Pancreas (tissue), 10 donors: ENCODE data around the gene COL5A1. TPM values are rescaled to one million over a fixed set of nuclear protein-coding genes. Genes with fewer than 3 reads are reported as not detected.

Experiments
- ATAC-seq, 4 donors: fragments of 200-7000 bp; cut with Tn5 transposase; one replicate each; pipeline versions ENCODE4 v1.8.0 to v1.9.1; 2020; ENCODE audit warnings: mild to moderate bottlenecking in 4 of 4, moderate library complexity in 4 of 4
- DNase-seq, 6 donors: peaks; one replicate each; pipeline ENCODE4 v3.0.0-alpha.2; 2020
- FAIRE-seq: peaks from 2 replicates; lab custom pipeline; 2012; peaks lifted over from hg19 to GRCh38; lab: Jason Lieb, UNC
- H3K27ac ChIP-seq, 4 donors: fragments of 200-600 bp; sonication (generic); 1 replicate in 3 of 4; 2 replicates in 1 of 4; pipeline versions ENCODE4 v1.5.0 to v1.8.0; 2020
- H3K27me3 ChIP-seq, 4 donors: fragments of 200-600 bp; one replicate each; pipeline ENCODE4 v1.8.0; 2021
- H3K36me3 ChIP-seq, 3 donors: fragments of 200-600 bp; sonication (generic) in 1 of 3; one replicate each; pipeline versions ENCODE4 v1.5.0 to v1.8.0; 2020 to 2021
- H3K4me1 ChIP-seq, 3 donors: fragments of 200-600 bp; one replicate each; pipeline ENCODE4 v1.8.0; 2021
- H3K4me3 ChIP-seq, 4 donors: fragments of 200-600 bp; sonication (generic) in 2 of 4; one replicate each; pipeline versions ENCODE4 v1.5.0 to v1.8.0; 2020 to 2021
- H3K9me3 ChIP-seq, 4 donors: fragments of 200-600 bp; one replicate each; pipeline ENCODE4 v1.8.0; 2021
- CTCF ChIP-seq, 4 donors: fragments of 200-600 bp; sonication (generic) in 3 of 4; IDR thresholded peaks; one replicate each; pipeline versions ENCODE4 v1.5.0 to v1.8.0; 2021; ENCODE audit warnings: antibody characterized with exemption in 4 of 4
- WGBS, 2 donors: extraction: QIAGEN DNeasy Blood & Tissue Kit; methylation state at CpG; one replicate each; pipeline ENCODE4 v1.1.7; 2013; 5-methylcytosine and 5-hydroxymethylcytosine counted together
- intact Hi-C, 3 donors: fragments of 100-400 bp; cut with DNase I; formaldehyde crosslinking; loops; one replicate each; pipeline versions ENCODE4 v1.11.1 to v1.14.2; 2022
- polyA plus RNA-seq, 2 donors: library from polyadenylated mRNA; stranded (reverse); fragments of 200-250 nt; gene quantifications; one replicate each; pipeline ENCODE4 v1.2.3, GENCODE V29; 2013
- total RNA-seq, 6 donors: library from RNA; stranded (reverse); fragmentation: NEBNext Ultra II Directional in 4 of 6; extraction: Animal tissue kit (Norgen Biotek cat#: 25700) in 4 of 6; gene quantifications; one replicate each; pipeline versions ENCODE4 v1.2.1 to v1.2.4, GENCODE V29; 2021 to 2023
- donor health status: healthy with polysubstance abuse.
- donor health status: DM: no; HTN: no; CAD: no; lungs with moderate emphysema.
- donor health status: DM: no; HTN: no; CAD: no.
- donor health status: control.
- donor health status: control.
- donor health status: Bipolar disorder and iron deficiency.
- donor health status: DM: yes; HTN: yes; CAD: no.
- donor health status: DM: no; HTN: no; CAD: no.
- donor health status: DM: no; HTN: no; CAD: no.
- donor health status: DM: yes; HTN: yes; CAD: no.

The COL5A1 gene
- total and polyA plus RNA-seq, 8 donors, result 1.2 to 62.8 (median 3.5) TPM

GRCh38 chr9:134698587-134699342 lies 57.2 kb downstream of the COL5A1 start:
- no peak overlapping the region for H3K27ac ChIP-seq
- no peaks in the 10 kb centered on the region for H3K27me3 ChIP-seq
- FAIRE-seq, result no peak
- 25 to 31% methylated on average over 19 of the region's 19 CpGs for WGBS, 2 donors
- intact Hi-C loops, result loop anchor here in 2 of 3 donors (5.0 to 10.0 kb wide), 2 partner anchors 714 to 716 kb away; no protein-coding TSS in a partner anchor
- H3K36me3 ChIP-seq, result no peaks in the 10 kb centered on the region
- no peak overlapping the region for H3K4me3 ChIP-seq
- H3K4me1 ChIP-seq, result no peaks in the 10 kb centered on the region
- no peaks in the 10 kb centered on the region for H3K9me3 ChIP-seq
- peak; percentile 50 to 90 (median 76) for DNase-seq
- peak; percentile 81 to 91 (median 86) for ATAC-seq
- TF ChIP-seq CTCF (IDR thresholded peaks at IDR 0.05), result peak; percentile 71 to 90 (median 86)

- H3K9me3 ChIP-seq, result no peaks in the 10 kb centered on the region
- intact Hi-C loops, result loop anchor here in 2 of 3 donors (5.0 to 10.0 kb wide), 2 partner anchors 713 to 715 kb away; no protein-coding TSS in a partner anchor
Measured at GRCh38 chr9:134699343-134699740, 57.7 kb downstream of the COL5A1 start.

GRCh38 chr9:134700636-134701350 lies 59.2 kb downstream of the COL5A1 start:
- peak in 2 of 6 donors; percentile 14 to 44 for DNase-seq
- Histone ChIP-seq H3K27me3 (no peaks in the 10 kb centered on the region), H3K4me3 (no peak overlapping the region), H3K27ac (no peak overlapping the region), H3K4me1 (no peaks in the 10 kb centered on the region), H3K36me3 (no peaks in the 10 kb centered on the region), H3K9me3 (no peaks in the 10 kb centered on the region)
- TF ChIP-seq CTCF (IDR thresholded peaks at IDR 0.05), result no peak
- no peak for FAIRE-seq
- ATAC-seq, result no peak
- intact Hi-C loops, result no loop called here
- WGBS, 2 donors, result 62 to 75% methylated on average over 30 of the region's 30 CpGs

More at GRCh38 chr9:134699343-134699740, 57.7 kb downstream of the COL5A1 start:
- Histone ChIP-seq H3K36me3 (no peaks in the 10 kb centered on the region), H3K4me3 (no peak overlapping the region), H3K4me1 (no peaks in the 10 kb centered on the region), H3K27me3 (no peaks in the 10 kb centered on the region), H3K27ac (no peak overlapping the region)
- DNase-seq (no peak), FAIRE-seq (no peak), ATAC-seq (no peak)
- no peak for TF ChIP-seq CTCF (IDR thresholded peaks at IDR 0.05)
- 58 to 69% methylated on average over 6 of the region's 6 CpGs for WGBS, 2 donors

- no peaks in the 10 kb centered on the region for H3K9me3 ChIP-seq
- FAIRE-seq (no peak), DNase-seq (peak in 2 of 6 donors; percentile 15 to 69), ATAC-seq (no peak)
- H3K36me3 ChIP-seq, result no peaks in the 10 kb centered on the region
- H3K4me3 ChIP-seq, result no peak overlapping the region
- H3K27ac ChIP-seq, result no peak overlapping the region
- WGBS, 2 donors, result 62 to 73% methylated on average over 22 of the region's 22 CpGs
- intact Hi-C loops, result no loop called here
- TF ChIP-seq CTCF (IDR thresholded peaks at IDR 0.05), result no peak
- H3K27me3 ChIP-seq, result no peaks in the 10 kb centered on the region
- H3K4me1 ChIP-seq, result no peaks in the 10 kb centered on the region
Measured at GRCh38 chr9:134701581-134702259, 60.1 kb downstream of the COL5A1 start.
